ENCODE data around the gene MT1H.

MT1H gene

DNA sequence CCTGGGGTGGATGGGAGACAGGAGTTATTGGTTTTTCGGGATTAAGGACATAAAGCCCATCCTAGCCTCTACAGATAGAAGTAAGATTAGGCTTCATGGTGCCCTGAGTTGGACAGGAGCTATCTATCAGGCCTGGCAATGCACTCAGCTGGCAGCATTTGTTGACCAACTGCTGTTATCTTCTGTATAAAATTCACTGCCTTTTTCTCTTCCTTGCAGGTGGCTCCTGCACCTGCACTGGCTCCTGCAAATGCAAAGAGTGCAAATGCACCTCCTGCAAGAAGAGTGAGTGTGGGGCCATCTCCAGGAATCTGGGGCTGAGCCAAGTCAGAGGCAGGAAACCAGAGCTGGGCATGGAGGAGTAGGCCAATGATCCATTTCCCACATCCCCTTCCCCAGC, 30.6 kb upstream of the MT1H start:
- TF ChIP-seq POLR2AphosphoS5 (IDR thresholded peaks at IDR 0.05; ENCODE audit: low read depth, low read length) (no peak), FOXP2 (optimal IDR thresholded peaks at IDR 0.05; ENCODE audit: borderline replicate concordance, extremely low read depth, extremely low read length, insufficient read depth) (no peak), SIN3A (IDR thresholded peaks at IDR 0.05; ENCODE audit: borderline replicate concordance, insufficient read depth, low read length) (no peak), TAF1 (IDR thresholded peaks at IDR 0.05; ENCODE audit: borderline replicate concordance, insufficient read depth, low read length) (no peak)
- TF ChIP-seq, protein P1, sequence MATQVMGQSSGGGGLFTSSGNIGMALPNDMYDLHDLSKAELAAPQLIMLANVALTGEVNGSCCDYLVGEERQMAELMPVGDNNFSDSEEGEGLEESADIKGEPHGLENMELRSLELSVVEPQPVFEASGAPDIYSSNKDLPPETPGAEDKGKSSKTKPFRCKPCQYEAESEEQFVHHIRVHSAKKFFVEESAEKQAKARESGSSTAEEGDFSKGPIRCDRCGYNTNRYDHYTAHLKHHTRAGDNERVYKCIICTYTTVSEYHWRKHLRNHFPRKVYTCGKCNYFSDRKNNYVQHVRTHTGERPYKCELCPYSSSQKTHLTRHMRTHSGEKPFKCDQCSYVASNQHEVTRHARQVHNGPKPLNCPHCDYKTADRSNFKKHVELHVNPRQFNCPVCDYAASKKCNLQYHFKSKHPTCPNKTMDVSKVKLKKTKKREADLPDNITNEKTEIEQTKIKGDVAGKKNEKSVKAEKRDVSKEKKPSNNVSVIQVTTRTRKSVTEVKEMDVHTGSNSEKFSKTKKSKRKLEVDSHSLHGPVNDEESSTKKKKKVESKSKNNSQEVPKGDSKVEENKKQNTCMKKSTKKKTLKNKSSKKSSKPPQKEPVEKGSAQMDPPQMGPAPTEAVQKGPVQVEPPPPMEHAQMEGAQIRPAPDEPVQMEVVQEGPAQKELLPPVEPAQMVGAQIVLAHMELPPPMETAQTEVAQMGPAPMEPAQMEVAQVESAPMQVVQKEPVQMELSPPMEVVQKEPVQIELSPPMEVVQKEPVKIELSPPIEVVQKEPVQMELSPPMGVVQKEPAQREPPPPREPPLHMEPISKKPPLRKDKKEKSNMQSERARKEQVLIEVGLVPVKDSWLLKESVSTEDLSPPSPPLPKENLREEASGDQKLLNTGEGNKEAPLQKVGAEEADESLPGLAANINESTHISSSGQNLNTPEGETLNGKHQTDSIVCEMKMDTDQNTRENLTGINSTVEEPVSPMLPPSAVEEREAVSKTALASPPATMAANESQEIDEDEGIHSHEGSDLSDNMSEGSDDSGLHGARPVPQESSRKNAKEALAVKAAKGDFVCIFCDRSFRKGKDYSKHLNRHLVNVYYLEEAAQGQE (IDR thresholded peaks at IDR 0.05; ENCODE audit: insufficient read depth in 1 of 2, low read depth in 2 of 2, low read length in 2 of 2) = no peak

DNA sequence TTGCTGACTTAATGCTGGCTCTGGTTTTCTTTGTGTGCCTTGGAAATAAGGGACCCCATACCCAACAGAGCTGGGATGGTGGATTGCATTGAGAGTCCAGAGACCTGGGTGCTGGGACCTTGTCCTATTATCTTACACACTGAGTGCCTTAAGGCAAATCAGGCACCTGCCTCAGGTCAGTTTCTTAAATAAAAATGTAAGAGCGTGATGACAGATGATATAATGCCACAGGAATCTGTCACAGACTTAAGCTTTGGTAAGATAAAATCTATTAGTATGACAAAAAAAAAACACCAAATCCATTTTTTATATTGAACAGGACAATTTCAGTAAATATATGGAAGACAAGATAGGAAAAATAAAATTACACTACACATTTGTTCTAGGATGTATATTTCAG, 29.5 kb upstream of the MT1H start:
- TF ChIP-seq TAF1 (IDR thresholded peaks at IDR 0.05; ENCODE audit: borderline replicate concordance, insufficient read depth, low read length) = no peak
- no peak for TF ChIP-seq SIN3A (IDR thresholded peaks at IDR 0.05; ENCODE audit: borderline replicate concordance, insufficient read depth, low read length)
- no peak for TF ChIP-seq FOXP2 (optimal IDR thresholded peaks at IDR 0.05; ENCODE audit: borderline replicate concordance, extremely low read depth, extremely low read length, insufficient read depth)
- TF ChIP-seq POLR2AphosphoS5 (IDR thresholded peaks at IDR 0.05; ENCODE audit: low read depth, low read length) = no peak
- TF ChIP-seq, protein P1 (IDR thresholded peaks at IDR 0.05; ENCODE audit: insufficient read depth in 1 of 2, low read depth in 2 of 2, low read length in 2 of 2) = no peak

DNA sequence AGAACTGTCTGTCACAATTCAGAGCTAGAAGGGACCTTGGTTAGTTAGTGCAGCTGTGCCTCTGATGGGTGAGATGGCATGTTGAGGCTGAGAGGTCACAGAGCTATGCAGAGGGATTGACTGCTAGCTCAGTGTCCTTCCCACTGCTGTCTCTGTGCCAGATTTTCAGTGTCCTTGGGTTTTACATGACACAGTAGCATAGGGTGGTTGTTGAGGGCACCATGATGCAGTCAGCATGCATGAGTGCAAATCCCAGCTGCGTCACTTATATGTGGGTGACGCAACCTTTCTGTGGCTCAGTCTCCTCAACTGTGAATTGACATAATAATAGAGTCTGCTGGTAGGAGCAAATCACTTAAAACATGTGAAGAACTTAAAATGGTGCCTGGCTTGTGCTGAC, 28.4 kb upstream of the MT1H start:
- TF ChIP-seq POLR2AphosphoS5 (IDR thresholded peaks at IDR 0.05; ENCODE audit: low read depth, low read length) = no peak
- TF ChIP-seq SIN3A (IDR thresholded peaks at IDR 0.05; ENCODE audit: borderline replicate concordance, insufficient read depth, low read length) = no peak
- TF ChIP-seq TAF1 (IDR thresholded peaks at IDR 0.05; ENCODE audit: borderline replicate concordance, insufficient read depth, low read length) = no peak
- TF ChIP-seq FOXP2 (optimal IDR thresholded peaks at IDR 0.05; ENCODE audit: borderline replicate concordance, extremely low read depth, extremely low read length, insufficient read depth) = no peak
- TF ChIP-seq, protein P1 (IDR thresholded peaks at IDR 0.05; ENCODE audit: insufficient read depth in 1 of 2, low read depth in 2 of 2, low read length in 2 of 2) = no peak

DNA sequence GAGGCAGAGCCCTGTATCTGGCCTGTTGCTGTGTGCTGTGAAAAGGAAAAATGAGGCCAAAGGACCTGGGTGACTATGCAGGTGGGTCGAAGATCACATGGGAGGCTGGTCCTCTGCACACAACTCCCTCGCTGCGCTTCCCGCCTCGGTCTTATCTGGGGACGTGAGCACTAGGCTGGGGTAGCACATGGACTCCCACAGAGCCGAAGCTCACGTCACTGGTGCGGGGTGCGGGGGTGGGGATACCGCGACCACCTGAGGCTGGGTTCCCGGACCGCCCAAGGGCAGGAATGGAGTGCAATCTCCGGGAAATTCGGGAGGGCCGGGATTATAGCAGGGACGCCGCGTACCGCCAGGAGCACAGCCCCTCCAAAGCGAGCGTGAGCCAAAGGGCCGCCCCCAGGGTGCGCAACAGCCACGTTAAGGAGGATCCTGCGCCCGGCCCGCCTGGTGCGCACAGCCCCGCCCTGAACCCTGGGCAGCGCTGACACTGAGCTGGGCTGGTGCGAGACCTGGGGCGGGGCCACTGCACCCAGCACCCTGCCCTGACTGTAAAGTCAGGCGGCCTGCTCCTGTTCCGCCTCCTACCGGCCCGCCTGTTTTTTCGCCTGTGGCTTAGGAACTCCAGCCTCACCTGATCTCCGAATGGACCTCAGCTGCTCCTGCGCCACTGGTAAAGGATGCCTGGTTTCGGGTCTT, 26.4 kb upstream of the MT1H start:
- no peak for TF ChIP-seq TAF1 (IDR thresholded peaks at IDR 0.05; ENCODE audit: borderline replicate concordance, insufficient read depth, low read length)
- TF ChIP-seq, protein P1 (IDR thresholded peaks at IDR 0.05; ENCODE audit: insufficient read depth in 1 of 2, low read depth in 2 of 2, low read length in 2 of 2) = no peak

DNA sequence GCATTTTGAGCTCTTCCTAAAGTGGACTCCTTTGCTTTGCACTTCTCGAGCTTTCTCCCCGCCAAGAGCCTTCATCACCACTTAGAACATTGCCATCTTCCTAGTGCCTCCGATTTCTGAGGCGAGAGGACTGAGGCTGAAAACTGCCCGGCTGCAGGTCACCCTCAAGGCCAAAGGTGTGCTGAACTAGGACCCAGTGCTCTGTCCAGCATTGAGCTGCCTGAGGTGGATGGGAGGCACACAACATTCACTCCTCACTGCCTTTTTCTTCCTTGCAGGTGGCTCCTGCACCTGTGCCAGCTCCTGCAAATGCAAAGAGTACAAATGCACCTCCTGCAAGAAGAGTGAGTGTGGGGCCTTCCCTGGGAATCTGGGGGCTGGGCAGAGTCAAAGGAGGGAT, 25.8 kb upstream of the MT1H start:
- TF ChIP-seq, protein P1 (IDR thresholded peaks at IDR 0.05; ENCODE audit: insufficient read depth in 1 of 2, low read depth in 2 of 2, low read length in 2 of 2) = peak in 1 of 2 experiments; percentile 71; a peak in 2 of 4 replicates
- TF ChIP-seq SIN3A (IDR thresholded peaks at IDR 0.05; ENCODE audit: borderline replicate concordance, insufficient read depth, low read length) (no peak), TAF1 (IDR thresholded peaks at IDR 0.05; ENCODE audit: borderline replicate concordance, insufficient read depth, low read length) (no peak)

All from PFSK-1 (cell line).